GM12864 (cell line): ENCODE data around the gene FLOT1.

Experiments
- DNase-seq: peaks from one replicate; pipeline ENCODE4 v3.0.0-alpha.2; 2011; ENCODE audit warnings: low read depth
- H3K4me3 ChIP-seq: 2 replicates; pipeline ENCODE4 v1.5.1; 2011; ENCODE audit warnings: mild to moderate bottlenecking, low read depth, low read length, control low read depth
- CTCF ChIP-seq: IDR thresholded peaks from 2 replicates; pipeline ENCODE4 v1.5.1; 2011; ENCODE audit warnings: low read depth, mild to moderate bottlenecking, moderate library complexity, low read length, control low read depth, inconsistent platforms; ENCODE audit errors: missing control alignments

Gene FLOT1

GRCh38 chr6:30712441-30712945, 30.0 kb downstream of the FLOT1 start:
- TF ChIP-seq CTCF: no peak
- no peak for DNase-seq
- H3K4me3 ChIP-seq: no peak overlapping the region

GRCh38 chr6:30711758-30712380, 30.6 kb downstream of the FLOT1 start:
- no peak overlapping the region for H3K4me3 ChIP-seq
- no peak for TF ChIP-seq CTCF
- no peak for DNase-seq

- no peak for TF ChIP-seq CTCF
- H3K4me3 ChIP-seq: no peak overlapping the region
- DNase-seq: no peak
These were observed 33.2 kb downstream of the FLOT1 start for GRCh38 chr6:30709101-30709868.

- no peak for DNase-seq
- TF ChIP-seq CTCF: no peak
- H3K4me3 ChIP-seq: no peak overlapping the region
These were observed 35.1 kb downstream of the FLOT1 start for GRCh38 chr6:30707281-30707850.

GRCh38 chr6:30705620-30706019, 36.9 kb downstream of the FLOT1 start:
- no peak for DNase-seq
- no peak for TF ChIP-seq CTCF
- H3K4me3 ChIP-seq: no peak overlapping the region

- no peak for TF ChIP-seq CTCF
- no peak overlapping the region for H3K4me3 ChIP-seq
- no peak for DNase-seq
These were observed 38.7 kb downstream of the FLOT1 start for GRCh38 chr6:30703821-30704220.
